CD1c-positive myeloid dendritic cell (primary cell): ENCODE measurements around the gene HYAL1.
"Not testable (repeated sequence)": the region's sequence is repeated elsewhere in the genome, so short reads cannot be mapped to it uniquely, and the experiment has no call there.

ENCODE experiments used
- DNase-seq: peaks from one replicate; pipeline ENCODE4 v3.0.0-alpha.2; 2016; ENCODE audit errors: extremely low spot score

HYAL1 gene

DNA sequence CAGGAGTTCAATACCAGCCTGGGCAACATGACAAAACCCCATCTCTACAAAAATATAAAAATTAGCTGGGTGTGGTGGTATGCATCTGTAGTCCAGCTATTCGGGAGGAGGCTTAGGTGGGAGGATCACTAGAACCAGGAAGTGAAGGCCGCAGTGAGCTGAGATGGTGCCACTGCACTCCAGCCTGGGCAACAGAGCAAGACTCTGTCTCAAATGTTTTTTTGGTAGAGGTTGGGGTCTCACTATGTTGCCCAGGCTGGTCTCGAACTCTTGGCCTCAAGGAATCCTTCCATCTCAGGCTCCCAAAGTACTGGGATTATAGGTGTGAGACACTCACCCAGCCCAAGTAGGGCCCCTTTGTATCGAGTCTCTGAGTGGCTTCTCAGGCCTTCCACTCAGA, 9.3 kb downstream of the HYAL1 start:
- no peak for DNase-seq

DNA sequence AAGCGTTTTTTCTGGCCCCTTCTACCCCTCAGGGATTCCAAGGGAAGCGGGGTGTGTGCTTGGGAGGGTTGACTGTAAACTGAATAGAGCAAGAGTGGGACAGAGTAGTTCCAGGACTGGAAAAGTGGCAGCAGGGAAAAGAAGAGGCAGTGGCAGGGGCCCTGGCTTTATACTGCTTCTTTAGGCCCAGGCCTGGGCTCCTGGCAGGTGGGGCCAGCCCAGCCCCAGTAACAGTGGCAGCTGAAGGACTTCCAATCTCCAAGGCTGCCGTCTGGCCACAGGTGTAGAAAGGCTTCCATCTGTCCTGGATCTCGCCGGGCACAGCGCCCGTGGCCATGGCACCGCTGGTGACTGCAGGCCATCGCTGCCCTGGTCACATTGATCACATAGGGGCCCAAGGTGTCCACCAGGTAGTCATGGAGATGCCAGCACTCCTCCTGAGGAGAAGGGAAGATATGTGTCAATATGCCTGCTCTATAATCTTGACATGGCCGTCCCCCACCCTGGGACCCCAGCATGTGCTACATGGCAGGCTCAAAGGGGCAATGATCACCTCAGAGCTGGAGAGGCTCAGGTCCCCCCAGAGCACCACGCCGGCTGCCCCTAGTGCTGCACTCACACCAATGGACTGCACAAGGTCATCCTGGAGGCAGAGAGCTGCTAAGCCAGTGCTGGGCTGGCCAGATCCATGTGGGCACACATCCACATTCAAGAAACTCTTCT, 10.1 kb downstream of the HYAL1 start:
- DNase-seq: no peak

DNA sequence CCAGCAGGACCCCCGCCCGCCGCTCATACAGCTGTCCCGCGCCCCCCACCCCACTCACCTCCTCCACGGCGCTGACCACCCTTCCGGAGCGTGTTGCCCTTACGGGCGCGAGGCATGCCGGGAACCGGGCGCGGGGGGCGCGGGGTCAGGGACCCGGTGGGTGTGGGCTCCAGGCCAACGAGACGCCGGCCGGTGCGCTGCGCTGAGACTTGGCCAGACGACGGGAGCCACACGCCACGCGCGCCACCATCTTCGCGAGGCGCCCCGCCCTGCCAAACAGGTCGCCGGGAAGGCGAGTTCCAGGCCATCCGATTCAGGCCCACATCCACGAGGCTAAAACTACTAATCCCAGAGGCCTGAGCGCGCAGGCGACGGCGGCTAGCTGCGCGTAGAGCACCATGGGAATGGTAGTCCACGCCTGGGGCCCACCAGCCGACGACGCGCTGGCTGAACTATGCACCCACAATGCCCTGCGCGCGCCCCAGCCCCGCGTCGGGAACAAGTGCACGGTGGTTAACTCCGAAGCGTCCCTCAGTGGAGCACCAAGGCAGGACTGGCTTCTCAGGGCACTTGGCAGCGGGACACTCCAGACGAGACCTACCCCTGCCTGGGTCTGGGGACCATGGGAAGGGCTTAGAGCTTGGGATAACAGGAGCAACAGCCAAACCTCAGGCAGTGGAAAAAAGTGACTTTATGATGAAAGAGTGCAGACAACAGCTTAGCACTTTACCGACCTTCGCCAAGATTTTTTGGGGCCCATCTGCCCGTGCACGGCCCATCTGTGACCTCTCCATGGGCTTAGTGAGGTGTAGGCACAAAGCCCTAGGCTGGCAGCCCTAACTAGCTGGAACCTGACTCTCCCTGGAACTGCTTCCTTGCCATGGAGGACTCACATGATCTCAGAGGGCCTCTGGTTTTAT, 11.0 kb downstream of the HYAL1 start, which contains the start of gene IFRD2:
TSS of gene IFRD2 (minus strand) at position 271 of the 920 bp plus-strand sequence. CDS start at position 116, 155 bp downstream.
- peak; percentile 98 for DNase-seq

DNA sequence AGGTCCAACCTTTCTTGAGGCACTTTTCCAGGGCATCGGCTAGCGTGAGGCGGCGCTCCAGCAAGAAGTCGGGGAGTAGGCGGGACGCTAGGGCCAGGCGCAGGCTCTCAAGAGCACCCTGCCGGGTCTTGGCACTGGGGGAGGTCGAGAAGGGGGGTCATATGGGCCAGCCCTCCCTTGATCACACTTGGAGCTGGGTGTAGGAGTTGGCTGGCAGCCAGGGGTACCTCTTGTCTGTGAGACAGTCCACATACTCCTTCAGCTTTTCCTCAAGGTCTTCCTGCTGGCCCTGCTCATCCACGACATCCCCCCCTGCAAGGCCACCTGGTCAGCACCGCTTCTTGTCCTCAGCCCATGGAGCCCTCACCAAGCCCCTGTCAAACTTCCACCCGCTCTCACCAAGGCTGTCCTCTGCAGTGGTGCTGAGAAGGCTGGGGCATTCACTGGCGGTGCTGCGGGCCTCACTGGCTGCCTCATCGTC, 13.2 kb downstream of the HYAL1 start:
- DNase-seq: no peak

DNA sequence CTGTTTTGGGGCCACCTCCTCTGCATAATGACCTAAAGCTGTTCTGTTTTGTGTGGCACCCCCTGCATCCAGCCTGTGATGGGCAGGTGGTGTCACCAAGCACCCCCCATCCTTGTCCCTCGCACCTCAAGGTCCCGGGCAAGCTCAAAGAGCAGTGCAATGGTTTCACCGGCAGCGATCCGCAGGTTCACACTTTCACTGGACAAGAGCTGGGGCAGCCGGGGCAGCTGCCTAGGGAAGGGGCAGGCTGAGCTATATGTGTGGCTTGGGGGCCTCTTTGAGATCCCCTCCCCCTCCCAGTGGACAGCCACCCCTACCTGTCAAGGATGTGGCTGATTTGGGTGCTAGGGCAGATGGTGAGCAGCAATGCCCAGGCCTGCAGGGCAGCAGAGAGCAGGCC, 14.2 kb downstream of the HYAL1 start:
- no peak for DNase-seq

DNA sequence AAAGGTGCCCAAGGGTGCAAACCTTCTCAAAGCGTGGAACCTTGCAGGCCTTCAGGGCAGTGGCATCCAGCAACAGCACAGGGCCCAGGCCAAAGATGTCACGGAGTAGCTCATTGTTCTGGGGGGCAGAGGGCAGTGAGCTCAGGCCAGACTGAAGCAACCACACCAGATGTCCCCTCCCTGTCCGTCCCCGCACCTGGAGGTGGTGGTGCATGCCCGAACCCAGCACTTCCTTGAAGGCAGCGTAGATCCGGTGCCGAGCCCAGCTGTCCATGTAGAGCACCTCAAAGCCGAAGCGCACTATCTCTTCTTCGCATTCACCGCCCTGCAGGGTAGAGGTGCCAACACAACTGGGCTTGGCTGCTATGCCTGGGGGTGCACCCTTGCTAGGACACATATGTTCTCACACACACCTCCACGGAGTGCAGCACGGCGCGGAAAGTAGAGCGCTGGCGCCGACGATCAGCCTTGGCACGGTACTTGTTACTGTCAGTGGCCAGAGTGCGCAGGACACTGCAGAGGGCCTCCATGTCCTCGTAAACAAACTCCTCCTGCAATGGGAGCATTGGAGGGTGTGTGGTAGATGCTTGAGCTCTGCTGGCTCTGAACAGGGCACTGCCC, 14.9 kb downstream of the HYAL1 start:
- DNase-seq: no peak

DNA sequence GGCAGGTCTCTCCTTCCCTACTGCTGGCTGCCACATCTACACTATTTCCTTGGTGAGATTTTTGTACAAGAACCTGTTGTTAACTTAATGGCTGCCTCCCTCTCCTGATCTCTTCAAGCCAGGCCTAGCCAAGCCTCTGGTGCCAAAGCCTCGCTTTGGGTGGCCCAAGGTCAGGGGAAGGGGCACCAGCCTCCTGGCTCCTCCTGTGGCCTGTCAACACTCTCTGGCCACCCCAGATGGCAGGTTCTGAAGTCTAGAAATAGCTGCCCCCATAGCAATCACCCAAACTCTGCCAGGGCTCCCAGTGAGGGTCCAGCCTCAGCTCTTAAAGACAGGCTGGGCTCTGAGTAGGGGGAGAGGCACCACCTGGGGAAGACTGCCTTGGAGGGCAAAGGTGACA, 16.1 kb downstream of the HYAL1 start:
- no peak for DNase-seq

DNA sequence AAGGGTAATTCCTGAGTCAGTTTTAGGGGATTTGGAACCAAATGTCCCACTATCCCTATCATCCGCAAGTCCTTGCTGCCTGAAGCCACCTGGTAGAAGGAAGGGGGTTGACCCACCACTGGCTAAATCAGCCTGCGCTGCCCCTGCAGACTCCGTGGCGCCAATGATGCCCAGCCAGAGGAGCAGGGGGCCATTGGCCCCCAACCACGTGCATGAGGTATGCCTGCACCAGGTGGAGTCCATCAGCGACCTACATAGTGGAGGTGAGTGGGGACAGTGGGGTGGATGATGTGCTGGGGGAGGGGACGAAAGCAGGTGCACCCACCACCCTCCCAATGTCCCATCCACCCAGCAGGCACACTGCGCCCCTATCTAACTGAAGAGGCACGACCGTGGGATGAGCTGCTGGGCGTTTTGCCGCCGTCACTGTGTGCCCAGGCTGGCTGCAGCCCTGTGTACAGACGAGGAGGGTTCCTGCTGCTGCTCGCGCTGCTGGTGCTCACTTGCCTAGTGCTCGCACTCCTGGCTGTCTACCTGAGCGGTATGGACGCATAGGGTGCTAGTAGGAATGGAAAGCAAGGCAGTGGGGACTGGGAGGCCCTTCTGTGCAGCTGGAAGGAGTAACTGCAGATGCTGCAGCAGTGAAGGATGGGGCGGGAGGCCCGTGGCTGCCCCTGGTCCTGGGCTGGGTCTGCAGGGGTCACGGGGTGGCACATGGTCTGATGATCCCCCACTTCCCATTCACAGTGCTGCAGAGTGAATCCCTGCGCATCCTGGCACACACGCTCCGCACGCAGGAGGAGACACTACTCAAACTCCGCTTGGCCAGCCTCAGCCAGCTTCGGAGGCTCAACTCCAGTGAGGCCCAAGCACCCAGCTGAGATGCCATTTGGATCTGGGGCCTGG, 16.8 kb downstream of the HYAL1 start:
- DNase-seq: no peak

DNA sequence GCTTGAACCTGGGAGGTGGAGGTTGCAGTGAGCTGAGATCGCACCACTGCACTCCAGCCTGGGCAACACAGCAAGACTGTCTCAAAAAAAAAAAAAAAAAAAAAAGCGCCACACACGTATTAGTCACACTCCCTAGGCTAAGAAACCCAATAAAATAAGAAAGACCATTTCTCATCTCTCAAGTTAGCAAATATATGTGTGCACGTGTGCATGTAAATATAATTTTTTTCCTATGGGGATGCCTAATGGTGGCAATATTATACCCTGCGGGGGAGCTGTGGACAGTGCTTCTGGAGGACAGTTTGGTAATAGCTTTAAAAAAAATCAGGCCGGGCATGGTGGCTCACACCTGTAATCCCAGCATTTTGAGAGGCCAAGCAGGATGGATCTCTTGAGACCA, 19.3 kb downstream of the HYAL1 start:
- not testable (repeated sequence) for DNase-seq

DNA sequence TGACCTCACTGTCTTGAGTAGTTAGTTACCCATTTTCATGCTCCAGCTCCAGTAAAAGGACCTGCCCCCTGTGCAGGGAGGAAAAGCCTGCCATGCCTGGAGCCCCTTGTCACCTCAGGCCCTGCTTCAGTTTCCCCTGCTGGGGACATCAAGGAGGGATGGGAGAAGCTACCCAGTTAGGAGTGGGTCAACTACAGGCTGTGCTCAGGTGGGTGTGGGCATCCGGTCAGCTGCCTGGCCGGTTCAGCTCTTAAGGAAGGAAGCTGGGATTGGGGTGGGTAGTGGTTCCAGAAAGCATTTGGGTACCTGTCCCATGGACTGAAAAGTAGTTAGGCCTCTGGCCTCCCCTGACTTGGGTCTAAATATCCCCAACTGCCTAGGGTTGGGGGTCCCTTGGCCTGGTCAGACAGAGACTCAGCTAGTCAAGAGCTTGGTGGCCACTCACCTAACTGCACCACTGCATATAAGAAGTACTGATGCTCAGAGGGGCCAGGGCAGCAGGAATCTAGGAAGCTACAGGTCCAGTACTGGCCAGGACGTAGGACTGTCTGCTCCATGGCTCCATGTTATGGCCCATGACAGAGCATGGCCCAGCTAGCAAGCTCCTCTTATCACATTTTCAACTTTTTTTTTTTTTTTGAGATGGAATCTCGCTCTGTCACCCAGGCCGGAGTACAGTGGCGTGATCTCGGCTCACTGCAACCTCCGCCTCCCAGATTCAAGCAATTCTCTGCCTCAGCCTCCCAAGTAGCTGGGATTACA, 23.9 kb downstream of the HYAL1 start:
- no peak for DNase-seq

DNA sequence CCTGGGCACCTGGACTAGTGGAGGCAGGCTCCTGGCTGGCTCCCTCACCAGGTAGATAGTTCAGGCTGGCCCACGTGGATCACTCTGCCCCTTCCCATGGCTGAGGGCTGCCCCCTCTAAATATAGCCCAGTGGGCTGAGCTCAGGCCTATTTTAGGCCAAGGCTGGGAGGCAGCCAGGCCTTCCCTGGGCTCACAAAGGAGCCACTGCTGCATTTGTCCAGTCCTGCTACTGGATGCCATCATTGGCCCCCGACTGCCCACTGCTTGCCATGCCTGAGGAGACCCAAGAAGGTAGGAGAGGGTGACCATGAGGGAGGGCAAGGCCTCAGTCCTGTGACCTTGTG, 24.5 kb downstream of the HYAL1 start, which contains the start of gene LSMEM2:
TSS of gene LSMEM2 (plus strand) at position 208 of the 345 bp plus-strand sequence. CDS start at position 235, 27 bp downstream.
- no peak for DNase-seq

DNA sequence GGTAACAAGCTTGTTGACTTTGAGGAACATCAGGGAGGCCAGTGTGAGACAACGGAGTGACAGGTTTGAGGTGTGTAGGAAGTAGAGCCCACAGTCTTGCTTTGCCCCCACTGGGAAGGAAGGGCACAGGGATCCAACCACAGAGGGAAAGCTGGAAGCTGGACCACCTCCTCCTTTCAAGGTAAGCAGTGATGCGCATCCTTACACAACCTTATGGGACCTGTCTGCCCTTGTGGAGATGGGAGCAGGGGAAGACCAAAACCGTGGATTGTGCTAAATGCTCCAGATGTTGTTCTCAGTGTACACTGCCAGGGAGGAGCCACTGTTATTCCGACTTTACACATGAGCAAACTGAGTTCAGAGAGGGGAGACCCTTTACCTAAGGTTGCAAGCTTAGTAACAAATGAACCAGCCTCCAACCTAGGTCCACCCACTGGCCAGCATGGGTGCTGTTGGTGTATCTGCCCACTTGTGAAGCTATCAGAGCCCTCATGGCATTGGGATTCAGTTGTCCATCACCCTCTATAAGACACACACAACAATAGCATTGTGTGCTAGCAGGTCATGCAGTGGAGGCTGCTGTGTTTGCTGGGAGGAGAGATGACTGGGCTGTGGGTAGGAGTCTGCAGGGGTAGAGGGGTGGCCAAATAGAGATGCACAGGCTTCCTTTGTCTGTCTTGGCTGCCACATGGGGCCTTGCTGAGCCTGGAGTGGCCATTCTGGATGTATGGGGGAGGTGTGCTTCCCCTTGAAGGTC, 25.1 kb downstream of the HYAL1 start:
- DNase-seq: no peak

DNA sequence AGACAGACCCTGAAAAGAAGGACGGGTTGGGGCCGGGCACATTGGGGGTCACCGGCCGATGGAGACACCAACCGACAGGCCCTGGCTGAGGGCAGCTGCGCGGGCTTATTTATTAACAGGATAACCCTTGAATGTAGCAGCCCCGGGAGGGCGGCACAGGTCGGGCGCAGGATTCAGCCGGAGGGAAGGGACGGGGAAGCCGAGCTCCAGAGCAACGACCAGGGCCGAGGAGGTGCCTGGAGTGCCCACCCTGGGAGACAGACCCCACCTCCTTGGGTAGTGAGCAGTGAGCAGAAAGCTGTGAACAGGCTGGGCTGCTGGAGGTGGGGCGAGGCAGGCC, 26.6 kb downstream of the HYAL1 start:
- no peak for DNase-seq

DNA sequence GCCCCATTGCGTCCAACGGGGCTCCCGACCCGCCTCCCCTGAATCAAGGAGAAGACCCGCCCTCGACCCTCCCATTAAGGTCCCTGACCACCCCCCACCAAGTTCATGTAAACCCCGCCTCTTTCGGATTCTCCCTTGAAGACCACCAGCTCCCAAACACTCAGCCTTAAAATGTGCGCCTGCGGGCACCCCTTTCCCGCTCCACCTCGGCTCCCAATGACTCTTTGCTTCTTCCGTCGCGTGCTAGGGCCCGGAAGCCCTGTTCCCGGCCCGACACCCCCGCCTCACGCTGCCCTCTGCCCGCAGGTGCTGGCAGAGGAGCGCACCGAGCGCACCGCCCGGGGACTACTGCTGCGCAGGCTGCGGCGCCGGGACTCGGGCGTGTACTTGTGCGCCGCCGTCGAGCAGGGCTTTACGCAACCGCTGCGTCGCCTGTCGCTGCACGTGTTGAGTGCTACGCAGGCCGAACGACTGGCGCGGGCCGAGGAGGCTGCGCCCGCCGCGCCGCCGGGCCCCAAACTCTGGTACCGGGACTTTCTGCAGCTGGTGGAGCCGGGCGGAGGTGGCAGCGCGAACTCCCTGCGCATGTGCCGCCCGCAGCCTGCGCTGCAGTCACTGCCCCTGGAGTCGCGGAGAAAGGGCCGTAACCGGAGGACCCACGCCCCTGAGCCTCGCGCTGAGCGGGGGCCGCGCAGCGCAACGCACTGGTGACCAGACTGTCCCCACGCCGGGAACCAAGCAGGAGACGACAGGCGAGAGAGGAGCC, 27.2 kb downstream of the HYAL1 start:
- DNase-seq: peak; percentile 42

DNA sequence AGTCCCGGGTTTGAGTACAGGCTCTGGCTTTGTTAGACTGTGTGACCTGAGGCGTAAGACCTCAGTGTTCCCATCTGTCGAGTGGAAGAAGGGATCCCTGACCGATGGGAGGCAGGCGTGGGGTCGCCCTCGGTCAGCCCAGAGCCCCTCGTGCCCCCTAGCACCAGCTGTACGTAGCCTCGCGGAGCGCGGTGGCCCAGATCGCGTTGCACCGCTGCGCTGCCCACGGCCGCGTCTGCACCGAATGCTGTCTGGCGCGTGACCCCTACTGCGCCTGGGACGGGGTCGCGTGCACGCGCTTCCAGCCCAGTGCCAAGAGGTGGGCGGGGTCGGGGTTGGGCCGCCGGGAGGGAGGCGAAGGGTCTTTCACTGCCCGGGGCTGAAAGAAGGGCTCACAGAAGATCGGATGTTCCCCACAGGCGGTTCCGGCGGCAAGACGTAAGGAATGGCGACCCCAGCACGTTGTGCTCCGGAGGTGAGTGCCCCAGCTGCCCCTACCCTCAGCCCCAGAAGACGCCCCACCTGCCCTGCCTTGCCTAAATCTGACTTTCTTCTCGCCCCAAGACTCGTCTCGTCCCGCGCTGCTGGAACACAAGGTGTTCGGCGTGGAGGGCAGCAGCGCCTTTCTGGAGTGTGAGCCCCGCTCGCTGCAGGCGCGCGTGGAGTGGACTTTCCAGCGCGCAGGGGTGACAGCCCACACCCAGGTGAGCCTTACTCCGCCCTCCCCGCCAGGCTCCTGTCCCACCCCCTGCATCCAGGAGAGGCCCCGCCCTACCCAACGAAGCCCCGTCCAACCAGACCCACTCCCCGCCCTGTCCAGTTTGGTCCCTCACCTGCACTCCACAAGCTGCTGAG, 28.0 kb downstream of the HYAL1 start:
- DNase-seq: no peak

DNA sequence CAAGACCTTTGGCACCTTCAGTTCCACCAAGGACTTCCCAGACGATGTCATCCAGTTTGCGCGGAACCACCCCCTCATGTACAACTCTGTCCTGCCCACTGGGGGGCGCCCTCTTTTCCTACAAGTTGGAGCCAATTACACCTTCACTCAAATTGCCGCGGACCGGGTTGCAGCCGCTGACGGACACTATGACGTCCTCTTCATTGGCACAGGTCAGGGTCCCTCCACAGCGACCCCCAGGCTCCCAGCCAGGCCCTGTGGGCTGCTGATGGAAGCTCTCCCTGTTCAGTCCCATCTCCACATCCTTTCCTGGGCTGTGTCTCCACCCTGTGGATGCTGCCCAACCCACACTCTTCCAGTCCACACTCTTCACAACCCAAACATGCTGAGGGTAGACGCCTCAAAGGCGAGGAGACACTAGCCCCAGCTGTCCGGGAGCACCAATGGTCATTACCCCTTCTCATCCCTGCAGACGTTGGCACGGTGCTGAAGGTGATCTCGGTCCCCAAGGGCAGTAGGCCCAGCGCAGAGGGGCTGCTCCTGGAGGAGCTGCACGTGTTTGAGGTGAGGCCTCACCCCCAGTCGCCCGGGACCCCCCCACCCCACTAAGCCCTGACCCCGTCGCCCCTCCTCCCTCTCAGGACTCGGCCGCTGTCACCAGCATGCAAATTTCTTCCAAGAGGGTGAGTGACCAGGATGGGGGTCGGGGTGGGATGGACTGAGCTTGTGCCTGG, 28.8 kb downstream of the HYAL1 start:
- peak; percentile 81 for DNase-seq

DNA sequence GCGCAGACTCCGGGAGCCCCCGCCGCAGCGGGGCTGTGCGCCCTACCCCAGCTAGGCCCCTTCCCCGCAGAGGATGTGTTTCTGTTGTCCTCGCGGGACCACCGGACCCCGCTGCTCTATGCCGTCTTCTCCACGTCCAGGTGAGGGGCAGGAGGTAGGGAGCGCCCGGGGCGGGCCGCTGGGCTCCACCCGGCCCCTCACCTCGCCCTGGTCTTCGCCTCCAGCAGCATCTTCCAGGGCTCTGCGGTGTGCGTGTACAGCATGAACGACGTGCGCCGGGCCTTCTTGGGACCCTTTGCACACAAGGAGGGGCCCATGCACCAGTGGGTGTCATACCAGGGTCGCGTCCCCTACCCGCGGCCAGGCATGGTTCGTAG, 29.7 kb downstream of the HYAL1 start:
- DNase-seq: no peak
